Measurements from ENCODE around the gene ANKEF1. TPM values are rescaled to one million over a fixed set of nuclear protein-coding genes. Genes with fewer than 3 reads are reported as not detected.

Gene ANKEF1
- total and polyA plus RNA-seq, 10 of the 15 experiments (the other 5 are each of a cell fraction or from before 2014, with no cell fraction given), result 0.04 to 3.0 (median 0.89) TPM

DNA sequence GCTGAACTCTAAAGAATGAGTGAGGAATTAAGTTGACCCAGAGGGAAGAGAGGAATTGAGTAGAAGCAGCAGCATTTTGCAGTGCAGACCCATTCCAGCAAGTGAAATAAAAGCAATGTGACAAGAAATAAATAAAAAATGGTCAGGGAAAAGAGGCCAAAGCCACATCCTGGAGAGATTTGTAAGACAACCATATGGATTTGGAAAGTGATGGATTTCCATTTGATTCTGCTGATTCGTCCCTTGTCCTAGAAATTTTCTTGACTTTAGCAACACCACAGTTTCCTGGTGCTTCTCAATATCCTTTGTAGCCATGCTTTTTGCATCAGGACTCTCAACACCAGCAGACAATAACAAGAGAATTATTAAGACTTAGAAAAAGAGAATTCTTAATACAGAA lies 29.8 kb downstream of the ANKEF1 start:
- no peaks in the 10 kb centered on the region for H3K36me3 ChIP-seq (ENCODE audit: control insufficient read depth in 2 of 2, insufficient read depth in 2 of 2, low read length in 1 of 2)
- H3K79me2 ChIP-seq (ENCODE audit: control insufficient read depth, insufficient read depth, low read length), result no peaks in the 10 kb centered on the region
- no peak overlapping the region for H3K27ac ChIP-seq (ENCODE audit: control insufficient read depth, insufficient read depth)
- in situ Hi-C loops (cut with MboI) (no loop called here), intact Hi-C loops (cut with micrococcal nuclease; ENCODE audit: unreplicated experiment) (no loop called here)
- H3K9me3 ChIP-seq (replicated peaks; ENCODE audit: control insufficient read depth, insufficient read depth, low read length), result no peaks in the 10 kb centered on the region
- no peak overlapping the region for H3K4me3 ChIP-seq
- POLR2A ChIA-PET, result no interaction called here
- ATAC-seq (no peak), FAIRE-seq (no peak), DNase-seq (ENCODE audit: low read depth, low spot score) (no peak)
- no peak overlapping the region for H2AFZ ChIP-seq (ENCODE audit: control insufficient read depth, low read depth, low read length)
- RAD21 ChIA-PET (ENCODE audit: unreplicated experiment), result no interaction called here
- peaks cover 0 to 2% of the 10 kb centered on the region in 2 experiments; a peak in 1 of 4 replicates for H3K27me3 ChIP-seq (replicated peaks in 1 of 2; ENCODE audit: control insufficient read depth in 2 of 2, insufficient read depth in 2 of 2, low read length in 1 of 2)
- H3K4me1 ChIP-seq (ENCODE audit: control insufficient read depth, insufficient read depth, low read length), result peaks cover 6% of the 10 kb centered on the region
- H3K9ac ChIP-seq (ENCODE audit: control insufficient read depth, insufficient read depth, low read length), result no peak overlapping the region
- H4K20me1 ChIP-seq (ENCODE audit: control insufficient read depth, insufficient read depth), result no peaks in the 10 kb centered on the region
- TF ChIP-seq TCF12 (IDR thresholded peaks at IDR 0.05; ENCODE audit: low read depth, low read length), result no peak
- no peak for TF ChIP-seq SMAD5 (IDR thresholded peaks at IDR 0.05; ENCODE audit: low read depth)
- no peak for TF ChIP-seq ZNF24 (IDR thresholded peaks at IDR 0.05)
- TF ChIP-seq RELA (IDR thresholded peaks at IDR 0.05; ENCODE audit: borderline replicate concordance, partially characterized antibody), result no peak
- TF ChIP-seq, protein P1, sequence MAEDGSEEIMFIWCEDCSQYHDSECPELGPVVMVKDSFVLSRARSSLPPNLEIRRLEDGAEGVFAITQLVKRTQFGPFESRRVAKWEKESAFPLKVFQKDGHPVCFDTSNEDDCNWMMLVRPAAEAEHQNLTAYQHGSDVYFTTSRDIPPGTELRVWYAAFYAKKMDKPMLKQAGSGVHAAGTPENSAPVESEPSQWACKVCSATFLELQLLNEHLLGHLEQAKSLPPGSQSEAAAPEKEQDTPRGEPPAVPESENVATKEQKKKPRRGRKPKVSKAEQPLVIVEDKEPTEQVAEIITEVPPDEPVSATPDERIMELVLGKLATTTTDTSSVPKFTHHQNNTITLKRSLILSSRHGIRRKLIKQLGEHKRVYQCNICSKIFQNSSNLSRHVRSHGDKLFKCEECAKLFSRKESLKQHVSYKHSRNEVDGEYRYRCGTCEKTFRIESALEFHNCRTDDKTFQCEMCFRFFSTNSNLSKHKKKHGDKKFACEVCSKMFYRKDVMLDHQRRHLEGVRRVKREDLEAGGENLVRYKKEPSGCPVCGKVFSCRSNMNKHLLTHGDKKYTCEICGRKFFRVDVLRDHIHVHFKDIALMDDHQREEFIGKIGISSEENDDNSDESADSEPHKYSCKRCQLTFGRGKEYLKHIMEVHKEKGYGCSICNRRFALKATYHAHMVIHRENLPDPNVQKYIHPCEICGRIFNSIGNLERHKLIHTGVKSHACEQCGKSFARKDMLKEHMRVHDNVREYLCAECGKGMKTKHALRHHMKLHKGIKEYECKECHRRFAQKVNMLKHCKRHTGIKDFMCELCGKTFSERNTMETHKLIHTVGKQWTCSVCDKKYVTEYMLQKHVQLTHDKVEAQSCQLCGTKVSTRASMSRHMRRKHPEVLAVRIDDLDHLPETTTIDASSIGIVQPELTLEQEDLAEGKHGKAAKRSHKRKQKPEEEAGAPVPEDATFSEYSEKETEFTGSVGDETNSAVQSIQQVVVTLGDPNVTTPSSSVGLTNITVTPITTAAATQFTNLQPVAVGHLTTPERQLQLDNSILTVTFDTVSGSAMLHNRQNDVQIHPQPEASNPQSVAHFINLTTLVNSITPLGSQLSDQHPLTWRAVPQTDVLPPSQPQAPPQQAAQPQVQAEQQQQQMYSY (CRISPR knock-in tag; IDR thresholded peaks at IDR 0.05), result no peak
- no peak for TF ChIP-seq CREB1 (IDR thresholded peaks at IDR 0.05; ENCODE audit: low read depth)
- no peak for TF ChIP-seq ZNF384 (IDR thresholded peaks at IDR 0.05; ENCODE audit: borderline replicate concordance, low read depth, low read length)
- no peak for TF ChIP-seq NBN (IDR thresholded peaks at IDR 0.05)
- TF ChIP-seq, protein P2, sequence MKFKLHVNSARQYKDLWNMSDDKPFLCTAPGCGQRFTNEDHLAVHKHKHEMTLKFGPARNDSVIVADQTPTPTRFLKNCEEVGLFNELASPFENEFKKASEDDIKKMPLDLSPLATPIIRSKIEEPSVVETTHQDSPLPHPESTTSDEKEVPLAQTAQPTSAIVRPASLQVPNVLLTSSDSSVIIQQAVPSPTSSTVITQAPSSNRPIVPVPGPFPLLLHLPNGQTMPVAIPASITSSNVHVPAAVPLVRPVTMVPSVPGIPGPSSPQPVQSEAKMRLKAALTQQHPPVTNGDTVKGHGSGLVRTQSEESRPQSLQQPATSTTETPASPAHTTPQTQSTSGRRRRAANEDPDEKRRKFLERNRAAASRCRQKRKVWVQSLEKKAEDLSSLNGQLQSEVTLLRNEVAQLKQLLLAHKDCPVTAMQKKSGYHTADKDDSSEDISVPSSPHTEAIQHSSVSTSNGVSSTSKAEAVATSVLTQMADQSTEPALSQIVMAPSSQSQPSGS (IDR thresholded peaks at IDR 0.05; ENCODE audit: low read length), result no peak
- SMC1A ChIA-PET (ENCODE audit: uncharacterized antibody, unreplicated experiment), result interaction anchor here (1.1 kb wide), 1 partner anchor 12 kb away, joined by 4 read pairs; no protein-coding TSS in a partner anchor
- H3K4me2 ChIP-seq (ENCODE audit: control insufficient read depth, insufficient read depth), result no peak overlapping the region
- no TSS peak for BruUV-seq (replicated peaks)
- CTCF ChIA-PET, result interaction anchor here (0.8 kb wide), 1 partner anchor 26 kb away, joined by 3 read pairs; no protein-coding TSS in a partner anchor
- 0% methylated on average over 1 of the region's 1 CpG for WGBS (ENCODE audit: insufficient coverage, insufficient replicate concordance, low lambda C conversion rate, missing lambda C conversion rate)

Data from GM12878 (cell line).